ENCODE measurements around the gene HCRTR1.
A peak's percentile ranks its signal among the peaks of the same experiment; 100 is the strongest.

HCRTR1 gene

GRCh38 chr1:31617218-31617915 lies at the start of gene HCRTR1:
Gene HCRTR1, plus strand, starts transcription at chr1:31617689. Its CDS starts 1,504 bp downstream, at chr1:31619193.
- no peak for DNase-seq

GRCh38 chr1:31567956-31568570 lies 49.4 kb upstream of the HCRTR1 start:
- no peak for DNase-seq

- DNase-seq = peak; percentile 64
Measured at GRCh38 chr1:31568895-31569595, 48.4 kb upstream of the HCRTR1 start.

- DNase-seq = peak; percentile 73
Measured at GRCh38 chr1:31569596-31570173, 47.8 kb upstream of the HCRTR1 start.

- DNase-seq = peak; percentile 60
Measured at GRCh38 chr1:31570228-31570627, 47.3 kb upstream of the HCRTR1 start.

GRCh38 chr1:31570906-31571305 lies 46.6 kb upstream of the HCRTR1 start:
- no peak for DNase-seq

GRCh38 chr1:31571340-31572295 lies 45.9 kb upstream of the HCRTR1 start:
- no peak for DNase-seq

- no peak for DNase-seq
Measured at GRCh38 chr1:31572323-31573104, 45.0 kb upstream of the HCRTR1 start.

- DNase-seq = no peak
Measured at GRCh38 chr1:31573261-31573660, 44.2 kb upstream of the HCRTR1 start.

GRCh38 chr1:31574749-31575368 lies 42.6 kb upstream of the HCRTR1 start:
- no peak for DNase-seq

- no peak for DNase-seq
Measured at GRCh38 chr1:31575369-31576140, 41.9 kb upstream of the HCRTR1 start.

- no peak for DNase-seq
Measured at GRCh38 chr1:31576201-31576669, 41.3 kb upstream of the HCRTR1 start, which contains the start of gene TINAGL1. Gene TINAGL1, plus strand, starts transcription at chr1:31576515. Its CDS starts 634 bp downstream, at chr1:31577149.

- DNase-seq = no peak
Measured at GRCh38 chr1:31576743-31577455, 40.6 kb upstream of the HCRTR1 start.

- no peak for DNase-seq
Measured at GRCh38 chr1:31577515-31578192, 39.8 kb upstream of the HCRTR1 start.

GRCh38 chr1:31579374-31579773 lies 38.1 kb upstream of the HCRTR1 start:
- DNase-seq = no peak

GRCh38 chr1:31580513-31580870 lies 37.0 kb upstream of the HCRTR1 start:
- no peak for DNase-seq

GRCh38 chr1:31580891-31581603 lies 36.4 kb upstream of the HCRTR1 start:
- no peak for DNase-seq
